Measurements from ENCODE around the gene ECI1. TPM values are rescaled to one million over a fixed set of nuclear protein-coding genes. Genes with fewer than 3 reads are reported as not detected.
A peak's percentile ranks its signal among the peaks of the same experiment; 100 is the strongest.

Gene ECI1
- total and polyA plus RNA-seq, 2 experiments from 2014 or later = 118 to 143 TPM

- TF ChIP-seq ZNF462 (CRISPR knock-in tag; IDR thresholded peaks at IDR 0.05) (no peak), ZNF114 (CRISPR knock-in tag; IDR thresholded peaks at IDR 0.05) (no peak), EZH2 (IDR thresholded peaks at IDR 0.05; ENCODE audit: low read depth, unreplicated experiment) (no peak), NANOG (IDR thresholded peaks at IDR 0.05; ENCODE audit: borderline replicate concordance) (no peak)
- TF ChIP-seq, protein P1, sequence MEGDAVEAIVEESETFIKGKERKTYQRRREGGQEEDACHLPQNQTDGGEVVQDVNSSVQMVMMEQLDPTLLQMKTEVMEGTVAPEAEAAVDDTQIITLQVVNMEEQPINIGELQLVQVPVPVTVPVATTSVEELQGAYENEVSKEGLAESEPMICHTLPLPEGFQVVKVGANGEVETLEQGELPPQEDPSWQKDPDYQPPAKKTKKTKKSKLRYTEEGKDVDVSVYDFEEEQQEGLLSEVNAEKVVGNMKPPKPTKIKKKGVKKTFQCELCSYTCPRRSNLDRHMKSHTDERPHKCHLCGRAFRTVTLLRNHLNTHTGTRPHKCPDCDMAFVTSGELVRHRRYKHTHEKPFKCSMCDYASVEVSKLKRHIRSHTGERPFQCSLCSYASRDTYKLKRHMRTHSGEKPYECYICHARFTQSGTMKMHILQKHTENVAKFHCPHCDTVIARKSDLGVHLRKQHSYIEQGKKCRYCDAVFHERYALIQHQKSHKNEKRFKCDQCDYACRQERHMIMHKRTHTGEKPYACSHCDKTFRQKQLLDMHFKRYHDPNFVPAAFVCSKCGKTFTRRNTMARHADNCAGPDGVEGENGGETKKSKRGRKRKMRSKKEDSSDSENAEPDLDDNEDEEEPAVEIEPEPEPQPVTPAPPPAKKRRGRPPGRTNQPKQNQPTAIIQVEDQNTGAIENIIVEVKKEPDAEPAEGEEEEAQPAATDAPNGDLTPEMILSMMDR (conservative IDR thresholded peaks at IDR 0.05; ENCODE audit: low read depth in 2 of 2) = no peak
Observed at GRCh38 chr16:2244926-2245795, 6.2 kb downstream of the ECI1 start (continued).

- H3K27me3 ChIP-seq (ENCODE audit: insufficient read depth) = no peaks in the 10 kb centered on the region
- peaks cover 16% of the 10 kb centered on the region for H3K79me2 ChIP-seq (replicated peaks; ENCODE audit: insufficient read depth)
Observed at GRCh38 chr16:2244301-2244700, 7.1 kb downstream of the ECI1 start.

More at GRCh38 chr16:2244301-2244700, 7.1 kb downstream of the ECI1 start:
- Histone ChIP-seq H3K4me3 (no peak overlapping the region), H3K4me1 (ENCODE audit: insufficient read depth) (no peaks in the 10 kb centered on the region), H3K36me3 (ENCODE audit: insufficient read depth) (peaks cover 4% of the 10 kb centered on the region; the same call in 1 of the 2 replicates), H3K9me2 (ENCODE audit: insufficient read depth) (no peaks in the 10 kb centered on the region), H3K4me2 (no peak overlapping the region), H3F3A (replicated peaks; ENCODE audit: low read depth) (peaks cover 8% of the 10 kb centered on the region), H2AFZ (no peak overlapping the region), H4K20me1 (replicated peaks; ENCODE audit: insufficient read depth) (peaks cover 4% of the 10 kb centered on the region), H3K27ac (ENCODE audit: low read depth) (no peak overlapping the region)
- no peak overlapping the region for H3K4me3 Mint-ChIP-seq
- peaks cover 60% of the 10 kb centered on the region for H3K36me3 Mint-ChIP-seq (ENCODE audit: low read depth)
- H3K27me3 Mint-ChIP-seq (ENCODE audit: insufficient read depth, low read depth, poor library complexity) = peaks cover 8% of the 10 kb centered on the region
- TF ChIP-seq, protein P1 (conservative IDR thresholded peaks at IDR 0.05; ENCODE audit: low read depth in 2 of 2) = peak; percentile 26 to 49; a peak in 3 of 4 replicates
- no peak for TF ChIP-seq ZNF114 (CRISPR knock-in tag; IDR thresholded peaks at IDR 0.05)
- H3K4me1 Mint-ChIP-seq = no peaks in the 10 kb centered on the region
- H3K27ac Mint-ChIP-seq = no peak overlapping the region
- peak; percentile 64 for ATAC-seq
- DNase-seq (ENCODE audit: low spot score) = peak; percentile 64
- no peaks in the 10 kb centered on the region for H3K9me3 Mint-ChIP-seq

Measured in GM23338 (cell line).